Upper lobe of left lung (tissue), 6 donors: ENCODE measurements around the gene FAM83C. TPM values are rescaled to one million over a fixed set of nuclear protein-coding genes. Genes with fewer than 3 reads are reported as not detected.

Experiments used
- ATAC-seq, 2 donors: fragments of 200-7000 bp; cut with Tn5 transposase; one replicate each; pipeline ENCODE4 v1.9.1; 2022; ENCODE audit warnings: mild to moderate bottlenecking in 2 of 2, moderate library complexity in 2 of 2; ENCODE audit not compliant: low FRiP score in 2 of 2
- DNase-seq, 2 donors: peaks; one replicate each; pipeline ENCODE4 v3.0.0-alpha.2; 2019 to 2020
- H3K27ac ChIP-seq, 4 donors: fragments of 200-600 bp; sonication (generic); one replicate each; pipeline ENCODE4 v1.5.1; 2016 to 2019
- H3K27me3 ChIP-seq, 4 donors: fragments of 200-600 bp; sonication (generic); one replicate each; pipeline ENCODE4 v1.5.1; 2017 to 2019
- H3K36me3 ChIP-seq, 4 donors: fragments of 200-600 bp; sonication (generic); one replicate each; pipeline ENCODE4 v1.5.1; 2016 to 2019
- H3K4me1 ChIP-seq, 4 donors: fragments of 200-600 bp; sonication (generic); one replicate each; pipeline ENCODE4 v1.5.1; 2018 to 2019
- H3K4me3 ChIP-seq, 4 donors: fragments of 200-600 bp; sonication (generic); one replicate each; pipeline ENCODE4 v1.5.1; 2017 to 2019; ENCODE audit warnings: mild to moderate bottlenecking in 2 of 4, moderate library complexity in 1 of 4
- H3K9me3 ChIP-seq, 4 donors: fragments of 200-600 bp; sonication (generic); one replicate each; pipeline ENCODE4 v1.5.1; 2018 to 2019
- CTCF ChIP-seq, 6 experiments: fragments of 450-650 bp in 4 of 6; fragments of 200-600 bp in 2 of 6; sonication (generic) in 2 of 6; IDR thresholded peaks; one replicate each; pipeline ENCODE4 v1.5.1; 2016 to 2019; ENCODE audit warnings: antibody characterized with exemption in 6 of 6
- EP300 ChIP-seq, 4 donors: sonication (generic); formaldehyde crosslinking; IDR thresholded peaks; one replicate each; pipeline ENCODE4 v1.5.1; 2017; ENCODE audit warnings: antibody characterized with exemption in 4 of 4, control low read depth in 2 of 4
- POLR2A ChIP-seq, 4 donors: fragments of 450-650 bp; IDR thresholded peaks; one replicate each; pipeline ENCODE4 v1.5.1; 2016 to 2017; ENCODE audit warnings: antibody characterized with exemption in 4 of 4, mild to moderate bottlenecking in 2 of 4
- POLR2AphosphoS5 ChIP-seq, 2 donors: sonication (generic); formaldehyde crosslinking; IDR thresholded peaks; one replicate each; pipeline ENCODE4 v1.5.1; 2017; ENCODE audit warnings: antibody characterized with exemption in 2 of 2
- whole genome bisulfite sequencing, 2 donors: methylation state at CpG; one replicate each; pipeline ENCODE4 v1.1.5; 2017 to 2018; 5-methylcytosine and 5-hydroxymethylcytosine counted together
- total RNA-seq, 6 donors: library from RNA; depleted of rRNA in 4 of 6; stranded (reverse); fragments of >200 nt in 4 of 6; gene quantifications; one replicate each; pipeline versions ENCODE4 v1.1.0 to v1.2.1, GENCODE V29; 2016 to 2021
- donor health status: DM: no; HTN: no; CAD: no; lungs with moderate emphysema.
- donor health status: DM: no; HTN: yes; CAD: no; lungs with severe emphysema.

The FAM83C gene
- total RNA-seq, 6 donors from 2014 or later: not detected

DNA sequence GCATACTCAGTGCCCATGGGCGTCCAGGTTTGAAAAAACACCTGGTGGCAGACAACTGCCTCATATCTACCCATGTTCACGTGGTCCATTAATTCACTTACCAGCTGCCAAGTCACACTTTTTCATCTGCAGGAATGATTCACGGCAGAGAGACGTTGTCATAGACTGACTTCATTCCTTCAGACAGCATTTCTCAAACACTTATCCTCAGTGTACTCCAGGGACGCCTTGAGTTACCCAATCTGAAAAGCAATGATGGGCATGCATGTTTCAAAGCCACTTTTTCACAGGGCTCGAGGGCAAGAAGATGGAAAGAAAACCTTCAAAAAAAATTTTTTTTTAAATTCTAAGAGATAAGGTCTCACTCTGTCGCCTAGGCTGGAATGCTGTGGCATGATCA lies 20.3 kb downstream of the FAM83C start:
- no peak for DNase-seq
- ATAC-seq: peak in 1 of 2 donors; percentile 1
- H3K9me3 ChIP-seq: no peaks in the 10 kb centered on the region
- H3K36me3 ChIP-seq: peaks cover 0 to 86% (median 47%) of the 10 kb centered on the region in 4 donors
- no peak overlapping the region for H3K4me3 ChIP-seq
- no peaks in the 10 kb centered on the region for H3K27me3 ChIP-seq
- TF ChIP-seq CTCF (IDR thresholded peaks at IDR 0.05) (no peak), EP300 (IDR thresholded peaks at IDR 0.05) (no peak), POLR2A (IDR thresholded peaks at IDR 0.05) (no peak), POLR2AphosphoS5 (IDR thresholded peaks at IDR 0.05) (no peak)
- WGBS, 2 donors: 74 to 76% methylated on average over 7 of the region's 7 CpGs
- peak overlapping the region in 1 of 4 donors; percentile 30 for H3K27ac ChIP-seq
- H3K4me1 ChIP-seq: peaks cover 10 to 27% (median 16%) of the 10 kb centered on the region in 4 donors

DNA sequence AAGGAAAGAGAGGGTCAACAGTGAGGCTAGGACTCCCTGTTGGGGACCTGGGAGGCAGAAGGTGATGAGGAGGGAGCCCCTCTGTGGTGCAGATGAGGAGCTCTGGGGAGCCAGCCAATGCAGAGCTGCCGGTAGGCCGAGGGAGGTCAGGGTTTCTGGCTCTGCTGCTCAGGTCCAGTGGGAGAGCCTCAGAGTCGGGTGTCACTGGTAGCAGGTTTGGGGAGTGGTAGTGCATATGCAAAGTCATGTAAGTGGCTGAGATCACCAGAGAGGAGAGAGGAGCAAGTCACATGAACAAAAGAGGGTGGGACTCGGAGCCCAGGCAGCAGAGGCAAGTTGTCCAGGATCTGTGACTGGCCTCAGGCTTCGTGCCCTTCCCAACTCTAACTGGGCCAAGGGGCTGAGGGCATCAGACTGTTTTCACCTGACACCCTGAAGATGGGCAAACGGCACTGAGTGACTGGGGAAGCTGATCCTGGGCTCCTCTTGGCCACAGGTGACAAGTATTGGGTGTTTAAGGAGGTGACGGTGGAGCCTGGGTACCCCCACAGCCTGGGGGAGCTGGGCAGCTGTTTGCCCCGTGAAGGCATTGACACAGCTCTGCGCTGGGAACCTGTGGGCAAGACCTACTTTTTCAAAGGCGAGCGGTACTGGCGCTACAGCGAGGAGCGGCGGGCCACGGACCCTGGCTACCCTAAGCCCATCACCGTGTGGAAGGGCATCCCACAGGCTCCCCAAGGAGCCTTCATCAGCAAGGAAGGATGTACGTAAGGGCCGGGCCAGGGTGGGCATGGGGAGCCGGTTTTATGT lies 20.9 kb downstream of the FAM83C start:
- DNase-seq: peak in 1 of 2 donors; percentile 79
- H3K9me3 ChIP-seq: no peaks in the 10 kb centered on the region
- H3K27ac ChIP-seq: peak overlapping the region in 1 of 4 donors; percentile 30
- H3K4me3 ChIP-seq: no peak overlapping the region
- H3K27me3 ChIP-seq: no peaks in the 10 kb centered on the region
- 82 to 90% methylated on average over 8 to 20 of the region's 20 CpGs for WGBS, 2 donors
- H3K4me1 ChIP-seq: peaks cover 4 to 21% (median 10%) of the 10 kb centered on the region in 4 donors
- H3K36me3 ChIP-seq: peaks cover 0 to 91% (median 50%) of the 10 kb centered on the region in 4 donors
- TF ChIP-seq POLR2AphosphoS5 (IDR thresholded peaks at IDR 0.05): no peak
- no peak for TF ChIP-seq EP300 (IDR thresholded peaks at IDR 0.05)
- no peak for TF ChIP-seq POLR2A (IDR thresholded peaks at IDR 0.05)
- no peak for TF ChIP-seq CTCF (IDR thresholded peaks at IDR 0.05)
- no peak for ATAC-seq

GRCh38 chr20:35270021-35270902 lies 22.0 kb downstream of the FAM83C start:
- Histone ChIP-seq H3K36me3 (peaks cover 0 to 89% (median 46%) of the 10 kb centered on the region in 4 donors), H3K9me3 (no peaks in the 10 kb centered on the region), H3K27me3 (no peaks in the 10 kb centered on the region), H3K4me3 (no peak overlapping the region), H3K4me1 (peaks cover 0 to 12% (median 1%) of the 10 kb centered on the region in 4 donors), H3K27ac (peak overlapping the region in 2 of 4 donors; percentile 5 to 30)
- ATAC-seq: no peak
- no peak for TF ChIP-seq POLR2A (IDR thresholded peaks at IDR 0.05)
- no peak for TF ChIP-seq CTCF (IDR thresholded peaks at IDR 0.05)
- TF ChIP-seq POLR2AphosphoS5 (IDR thresholded peaks at IDR 0.05): no peak
- no peak for TF ChIP-seq EP300 (IDR thresholded peaks at IDR 0.05)
- 88% methylated on average over 19 of the region's 19 CpGs for WGBS, 2 donors
- no peak for DNase-seq

DNA sequence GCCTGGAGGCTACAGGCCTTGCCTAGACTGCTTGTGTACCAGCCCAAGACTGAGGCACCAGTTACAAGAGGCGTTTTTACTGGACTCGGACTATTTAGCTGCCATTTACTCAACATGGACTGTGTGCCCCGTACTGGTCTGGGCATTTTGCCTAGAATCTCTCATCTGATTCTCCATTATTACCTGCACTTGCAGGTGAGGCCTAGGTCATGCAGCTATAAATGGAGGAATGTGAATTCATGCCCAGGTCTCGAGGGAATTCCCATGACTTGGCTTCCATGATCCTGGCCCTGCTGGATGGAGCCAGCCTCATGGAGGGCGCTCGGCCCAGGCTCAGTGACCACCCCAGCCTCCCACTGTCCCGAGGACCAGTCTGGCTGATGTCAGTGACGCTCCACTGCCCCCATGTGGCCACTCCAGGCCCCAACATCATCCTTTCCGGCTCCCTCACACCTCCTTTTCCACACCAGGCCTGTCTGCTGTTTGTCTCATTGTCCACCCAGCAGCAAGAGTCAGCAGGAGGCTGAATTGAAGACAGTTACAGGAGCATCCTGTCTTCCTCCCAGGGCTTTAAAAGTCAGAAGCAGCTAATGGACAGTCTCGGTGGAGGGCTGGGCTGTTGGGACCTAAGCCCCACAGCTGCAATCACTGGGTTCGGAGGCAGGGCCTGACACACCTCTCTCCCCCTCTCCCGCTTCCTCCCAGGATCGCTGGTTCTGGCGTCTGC lies 23.0 kb downstream of the FAM83C start:
- no peak overlapping the region for H3K4me3 ChIP-seq
- H3K27me3 ChIP-seq: no peaks in the 10 kb centered on the region
- TF ChIP-seq EP300 (IDR thresholded peaks at IDR 0.05) (no peak), POLR2AphosphoS5 (IDR thresholded peaks at IDR 0.05) (no peak), CTCF (IDR thresholded peaks at IDR 0.05) (peak; percentile 46 to 81 (median 62)), POLR2A (IDR thresholded peaks at IDR 0.05) (no peak)
- peak in 1 of 2 donors; percentile 65 for DNase-seq
- peak; percentile 78 to 79 for ATAC-seq
- H3K27ac ChIP-seq: peak overlapping the region in 2 of 4 donors; percentile 5 to 44
- WGBS, 2 donors: 54 to 57% methylated on average over 14 of the region's 14 CpGs
- peaks cover 0 to 78% (median 41%) of the 10 kb centered on the region in 4 donors for H3K36me3 ChIP-seq
- peaks cover 0 to 9% (median 1%) of the 10 kb centered on the region in 4 donors for H3K4me1 ChIP-seq
- no peaks in the 10 kb centered on the region for H3K9me3 ChIP-seq
